ENCODE measurements around the gene FSHR. TPM values are rescaled to one million over a fixed set of nuclear protein-coding genes. Genes with fewer than 3 reads are reported as not detected.

FSHR gene
- total RNA-seq, 1 experiment from 2014 or later = not detected

Small RNA genes within 50 kb of the gene (small RNA-seq; reads per million reads assigned to genes)
- gene MIR548BA = not detected

All from Karpas-422 (cell line).